ENCODE results near the gene SMG5.
"Not testable (repeated sequence)": the region's sequence is repeated elsewhere in the genome, so short reads cannot be mapped to it uniquely, and the experiment has no call there.

The SMG5 gene

GRCh38 chr1:156245451-156246232, 37.0 kb downstream of the SMG5 start:
- DNase-seq (ENCODE audit: low spot score) = no peak

- no peak for DNase-seq (ENCODE audit: low spot score)
These were observed 37.9 kb downstream of the SMG5 start for GRCh38 chr1:156244712-156245111.

GRCh38 chr1:156244126-156244525, 38.5 kb downstream of the SMG5 start:
- DNase-seq (ENCODE audit: low spot score) = no peak

GRCh38 chr1:156242738-156243137, 39.9 kb downstream of the SMG5 start:
- no peak for DNase-seq (ENCODE audit: low spot score)

- no peak for DNase-seq (ENCODE audit: low spot score)
These were observed 40.7 kb downstream of the SMG5 start, which contains the start of gene BGLAP for GRCh38 chr1:156241926-156242325. BGLAP (plus strand) TSS chr1:156242184; CDS start chr1:156242232, 48 bp downstream.

- DNase-seq (ENCODE audit: low spot score) = no peak
These were observed 41.3 kb downstream of the SMG5 start for GRCh38 chr1:156241311-156241811.

- DNase-seq (ENCODE audit: low spot score) = no peak
These were observed 44.4 kb downstream of the SMG5 start for GRCh38 chr1:156238248-156238647.

GRCh38 chr1:156236164-156236563, 46.5 kb downstream of the SMG5 start:
- DNase-seq (ENCODE audit: low spot score) = no peak

- DNase-seq (ENCODE audit: low spot score) = no peak
These were observed 49.0 kb downstream of the SMG5 start for GRCh38 chr1:156233426-156234127.

GRCh38 chr1:156232201-156232894, 50.3 kb downstream of the SMG5 start:
- no peak for DNase-seq (ENCODE audit: low spot score)

GRCh38 chr1:156230473-156230837, 52.2 kb downstream of the SMG5 start:
- DNase-seq (ENCODE audit: low spot score) = no peak

GRCh38 chr1:156229809-156230472, 52.7 kb downstream of the SMG5 start:
- DNase-seq (ENCODE audit: low spot score) = no peak

GRCh38 chr1:156228501-156228900, 54.1 kb downstream of the SMG5 start:
- DNase-seq (ENCODE audit: low spot score) = no peak

GRCh38 chr1:156226782-156227181, 55.8 kb downstream of the SMG5 start:
- DNase-seq (ENCODE audit: low spot score) = no peak

- DNase-seq (ENCODE audit: low spot score) = no peak
These were observed 56.5 kb downstream of the SMG5 start for GRCh38 chr1:156226116-156226538.

GRCh38 chr1:156225677-156226014, 57.0 kb downstream of the SMG5 start:
- no peak for DNase-seq (ENCODE audit: low spot score)

GRCh38 chr1:156221986-156222692, 60.5 kb downstream of the SMG5 start:
- DNase-seq (ENCODE audit: low spot score) = no peak

GRCh38 chr1:156220226-156220625, 62.4 kb downstream of the SMG5 start:
- no peak for DNase-seq (ENCODE audit: low spot score)

GRCh38 chr1:156217871-156218270, 64.8 kb downstream of the SMG5 start:
- no peak for DNase-seq (ENCODE audit: low spot score)

- DNase-seq (ENCODE audit: low spot score) = not testable (repeated sequence)
These were observed 66.1 kb downstream of the SMG5 start for GRCh38 chr1:156216361-156217086.
